GM12875 (cell line): ENCODE measurements around the gene SUN5.

ENCODE experiments used
- H3K4me3 ChIP-seq: one replicate; pipeline ENCODE4 v1.5.1; 2011; ENCODE audit warnings: low read depth, low read length, control low read depth
- CTCF ChIP-seq: IDR thresholded peaks from 2 replicates; pipeline ENCODE4 v1.5.1; 2011; ENCODE audit warnings: low read depth, mild to moderate bottlenecking, control low read depth, inconsistent platforms, low read length, moderate library complexity, borderline replicate concordance; ENCODE audit not compliant: insufficient read depth

SUN5 gene

GRCh38 chr20:33012327-33013189, 8.3 kb upstream of the SUN5 start:
- TF ChIP-seq CTCF: no peak
- H3K4me3 ChIP-seq: no peak overlapping the region

DNA sequence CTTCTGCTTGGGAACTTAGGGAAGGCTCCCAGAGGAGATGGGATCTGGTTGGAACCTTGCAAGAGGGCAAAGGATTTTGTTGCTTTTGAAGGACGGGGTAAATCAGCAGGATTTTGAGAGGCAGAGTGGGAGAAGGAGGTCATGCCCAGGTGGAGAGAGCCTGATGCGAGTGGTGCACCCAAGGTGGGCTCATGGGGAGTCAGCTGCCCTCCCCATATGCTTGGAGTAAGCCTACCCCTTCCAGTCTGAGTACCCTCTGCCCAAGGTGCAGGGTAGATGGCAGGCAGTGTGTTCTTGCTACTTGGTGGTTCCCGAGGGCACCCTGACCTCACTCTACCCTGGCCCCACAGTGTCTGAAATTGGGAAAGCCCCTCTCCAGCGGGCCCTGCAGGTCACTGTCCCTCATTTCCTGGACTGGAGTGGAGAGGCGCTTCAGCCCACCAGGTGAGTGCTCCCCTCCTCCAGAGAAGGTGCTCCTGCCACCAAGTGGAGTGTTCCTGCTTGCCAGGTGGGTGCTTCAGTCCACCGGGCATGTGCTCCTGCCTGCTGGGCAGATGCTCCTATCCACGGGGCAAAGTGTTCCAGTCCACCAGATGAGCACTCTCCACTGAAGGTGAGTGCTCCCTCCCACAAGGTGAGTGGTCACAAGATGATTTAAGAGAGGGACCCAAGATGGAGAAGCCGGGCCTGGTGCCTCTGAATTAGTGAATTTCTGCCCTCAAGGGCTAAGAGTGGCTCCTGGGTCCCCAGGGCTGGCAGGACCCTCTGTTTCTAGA, 6.6 kb upstream of the SUN5 start:
- H3K4me3 ChIP-seq: no peak overlapping the region
- TF ChIP-seq CTCF: no peak

GRCh38 chr20:33010133-33010504, 5.9 kb upstream of the SUN5 start:
- no peak overlapping the region for H3K4me3 ChIP-seq
- no peak for TF ChIP-seq CTCF

- no peak for TF ChIP-seq CTCF
- no peak overlapping the region for H3K4me3 ChIP-seq
Measured at GRCh38 chr20:33009214-33010132, 5.2 kb upstream of the SUN5 start.

- TF ChIP-seq CTCF: no peak
- no peak overlapping the region for H3K4me3 ChIP-seq
Measured at GRCh38 chr20:33008336-33009213, 4.3 kb upstream of the SUN5 start.
